ENCODE results near the gene PTOV1.

Gene PTOV1

DNA sequence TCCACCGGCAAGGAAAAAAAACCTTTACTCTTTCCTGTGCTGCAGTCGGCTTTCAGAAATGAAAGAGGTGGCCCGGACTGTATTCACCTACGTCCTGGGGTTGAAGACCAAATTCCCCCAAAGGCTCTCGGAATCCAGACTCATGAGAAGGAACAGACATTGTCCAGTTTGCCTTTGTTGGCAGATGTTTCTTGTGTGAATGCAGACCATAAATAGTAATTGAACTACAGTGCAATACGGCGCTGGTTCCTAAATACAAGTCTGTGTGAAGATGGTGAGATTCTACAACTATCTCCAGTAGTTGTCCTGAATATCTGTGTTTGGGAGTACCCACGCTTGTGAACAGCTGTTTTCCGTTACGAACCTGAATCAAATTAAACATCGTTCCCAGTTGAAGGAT, 11.2 kb upstream of the PTOV1 start:
- TF ChIP-seq RAD21 (IDR thresholded peaks at IDR 0.05; ENCODE audit: low read depth) (no peak), FOXM1 (IDR thresholded peaks at IDR 0.05; ENCODE audit: borderline replicate concordance, low read depth) (no peak), CREB1 (IDR thresholded peaks at IDR 0.05; ENCODE audit: low read depth) (no peak), EGR1 (IDR thresholded peaks at IDR 0.05) (no peak), YY1 (IDR thresholded peaks at IDR 0.05; ENCODE audit: low read depth) (no peak), ZBTB7A (IDR thresholded peaks at IDR 0.05; ENCODE audit: low read depth) (no peak), CEBPB (IDR thresholded peaks at IDR 0.05) (no peak), NFIC (IDR thresholded peaks at IDR 0.05) (no peak), TEAD4 (IDR thresholded peaks at IDR 0.05) (no peak)
- TF ChIP-seq, protein P1, sequence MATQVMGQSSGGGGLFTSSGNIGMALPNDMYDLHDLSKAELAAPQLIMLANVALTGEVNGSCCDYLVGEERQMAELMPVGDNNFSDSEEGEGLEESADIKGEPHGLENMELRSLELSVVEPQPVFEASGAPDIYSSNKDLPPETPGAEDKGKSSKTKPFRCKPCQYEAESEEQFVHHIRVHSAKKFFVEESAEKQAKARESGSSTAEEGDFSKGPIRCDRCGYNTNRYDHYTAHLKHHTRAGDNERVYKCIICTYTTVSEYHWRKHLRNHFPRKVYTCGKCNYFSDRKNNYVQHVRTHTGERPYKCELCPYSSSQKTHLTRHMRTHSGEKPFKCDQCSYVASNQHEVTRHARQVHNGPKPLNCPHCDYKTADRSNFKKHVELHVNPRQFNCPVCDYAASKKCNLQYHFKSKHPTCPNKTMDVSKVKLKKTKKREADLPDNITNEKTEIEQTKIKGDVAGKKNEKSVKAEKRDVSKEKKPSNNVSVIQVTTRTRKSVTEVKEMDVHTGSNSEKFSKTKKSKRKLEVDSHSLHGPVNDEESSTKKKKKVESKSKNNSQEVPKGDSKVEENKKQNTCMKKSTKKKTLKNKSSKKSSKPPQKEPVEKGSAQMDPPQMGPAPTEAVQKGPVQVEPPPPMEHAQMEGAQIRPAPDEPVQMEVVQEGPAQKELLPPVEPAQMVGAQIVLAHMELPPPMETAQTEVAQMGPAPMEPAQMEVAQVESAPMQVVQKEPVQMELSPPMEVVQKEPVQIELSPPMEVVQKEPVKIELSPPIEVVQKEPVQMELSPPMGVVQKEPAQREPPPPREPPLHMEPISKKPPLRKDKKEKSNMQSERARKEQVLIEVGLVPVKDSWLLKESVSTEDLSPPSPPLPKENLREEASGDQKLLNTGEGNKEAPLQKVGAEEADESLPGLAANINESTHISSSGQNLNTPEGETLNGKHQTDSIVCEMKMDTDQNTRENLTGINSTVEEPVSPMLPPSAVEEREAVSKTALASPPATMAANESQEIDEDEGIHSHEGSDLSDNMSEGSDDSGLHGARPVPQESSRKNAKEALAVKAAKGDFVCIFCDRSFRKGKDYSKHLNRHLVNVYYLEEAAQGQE (IDR thresholded peaks at IDR 0.05; ENCODE audit: low read depth): no peak
- TF ChIP-seq, protein P2, sequence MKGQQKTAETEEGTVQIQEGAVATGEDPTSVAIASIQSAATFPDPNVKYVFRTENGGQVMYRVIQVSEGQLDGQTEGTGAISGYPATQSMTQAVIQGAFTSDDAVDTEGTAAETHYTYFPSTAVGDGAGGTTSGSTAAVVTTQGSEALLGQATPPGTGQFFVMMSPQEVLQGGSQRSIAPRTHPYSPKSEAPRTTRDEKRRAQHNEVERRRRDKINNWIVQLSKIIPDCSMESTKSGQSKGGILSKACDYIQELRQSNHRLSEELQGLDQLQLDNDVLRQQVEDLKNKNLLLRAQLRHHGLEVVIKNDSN (IDR thresholded peaks at IDR 0.05): no peak

DNA sequence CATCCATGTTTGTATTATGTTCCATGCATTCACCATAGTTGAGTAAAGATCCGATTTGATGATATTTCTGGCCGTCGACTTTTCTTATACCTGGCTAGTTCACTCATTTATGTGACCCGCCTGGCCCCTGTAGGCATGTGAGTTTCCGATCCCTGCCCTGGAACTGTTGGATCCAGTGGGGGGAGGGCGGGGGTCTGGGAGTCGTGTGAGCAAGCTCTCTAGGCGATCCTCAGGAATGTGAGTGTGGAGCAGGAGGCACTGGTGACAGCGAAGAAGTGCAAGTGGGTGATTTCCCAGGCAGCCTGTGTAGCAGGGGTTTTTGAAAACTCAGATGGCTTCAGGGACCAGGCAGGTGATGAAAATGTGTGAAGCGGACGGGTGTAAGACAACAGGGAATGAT, 10.6 kb upstream of the PTOV1 start:
- TF ChIP-seq, protein P1 (IDR thresholded peaks at IDR 0.05; ENCODE audit: low read depth): no peak
- TF ChIP-seq, protein P2 (IDR thresholded peaks at IDR 0.05): no peak
- TF ChIP-seq CEBPB (IDR thresholded peaks at IDR 0.05): no peak

DNA sequence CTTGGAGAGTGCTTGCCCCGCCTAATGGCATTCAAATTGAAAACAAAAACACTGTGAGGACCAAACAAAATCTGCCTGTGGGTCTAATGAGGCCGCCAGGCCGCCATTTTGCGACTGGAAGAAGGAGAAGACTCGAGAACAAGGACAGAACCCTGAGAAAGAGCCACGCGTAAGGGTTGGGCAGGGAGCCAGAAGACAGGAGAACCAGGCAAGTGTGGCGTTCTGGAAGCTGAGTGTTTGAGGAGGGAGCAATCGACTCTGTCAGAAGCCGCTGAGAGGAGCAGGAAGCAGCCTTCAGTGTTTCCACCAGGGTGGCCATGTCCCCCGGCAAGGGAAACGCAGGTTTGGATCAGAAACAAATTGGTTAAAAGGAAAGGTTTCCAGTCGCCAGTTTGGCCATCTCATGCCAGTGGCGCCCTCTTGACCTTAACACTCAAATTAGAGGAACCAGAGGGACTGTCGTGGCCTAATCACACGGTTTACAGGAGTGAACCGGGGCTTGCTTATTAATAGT, 10.2 kb upstream of the PTOV1 start:
- TF ChIP-seq ZBTB7A (IDR thresholded peaks at IDR 0.05; ENCODE audit: low read depth): no peak

DNA sequence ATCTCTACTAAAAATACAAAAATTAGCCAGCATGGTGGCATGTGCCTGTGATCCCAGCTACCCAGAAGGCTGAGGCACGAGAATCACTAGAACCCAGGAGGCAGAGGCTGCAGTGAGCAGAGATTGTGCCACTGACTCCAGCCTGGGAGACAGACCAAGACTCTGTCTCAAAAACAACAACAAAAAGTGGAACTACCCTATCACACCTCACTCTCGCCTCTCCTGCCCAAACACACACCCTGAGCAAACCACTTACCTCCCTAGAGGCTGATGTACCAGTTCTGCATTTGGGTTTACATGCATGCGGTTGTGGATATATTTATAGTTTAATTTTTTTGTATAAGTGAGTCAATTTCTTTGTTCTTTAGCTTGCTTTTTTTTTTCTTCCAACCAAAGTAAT, 7.7 kb upstream of the PTOV1 start:
- no peak for TF ChIP-seq CEBPB (IDR thresholded peaks at IDR 0.05)

DNA sequence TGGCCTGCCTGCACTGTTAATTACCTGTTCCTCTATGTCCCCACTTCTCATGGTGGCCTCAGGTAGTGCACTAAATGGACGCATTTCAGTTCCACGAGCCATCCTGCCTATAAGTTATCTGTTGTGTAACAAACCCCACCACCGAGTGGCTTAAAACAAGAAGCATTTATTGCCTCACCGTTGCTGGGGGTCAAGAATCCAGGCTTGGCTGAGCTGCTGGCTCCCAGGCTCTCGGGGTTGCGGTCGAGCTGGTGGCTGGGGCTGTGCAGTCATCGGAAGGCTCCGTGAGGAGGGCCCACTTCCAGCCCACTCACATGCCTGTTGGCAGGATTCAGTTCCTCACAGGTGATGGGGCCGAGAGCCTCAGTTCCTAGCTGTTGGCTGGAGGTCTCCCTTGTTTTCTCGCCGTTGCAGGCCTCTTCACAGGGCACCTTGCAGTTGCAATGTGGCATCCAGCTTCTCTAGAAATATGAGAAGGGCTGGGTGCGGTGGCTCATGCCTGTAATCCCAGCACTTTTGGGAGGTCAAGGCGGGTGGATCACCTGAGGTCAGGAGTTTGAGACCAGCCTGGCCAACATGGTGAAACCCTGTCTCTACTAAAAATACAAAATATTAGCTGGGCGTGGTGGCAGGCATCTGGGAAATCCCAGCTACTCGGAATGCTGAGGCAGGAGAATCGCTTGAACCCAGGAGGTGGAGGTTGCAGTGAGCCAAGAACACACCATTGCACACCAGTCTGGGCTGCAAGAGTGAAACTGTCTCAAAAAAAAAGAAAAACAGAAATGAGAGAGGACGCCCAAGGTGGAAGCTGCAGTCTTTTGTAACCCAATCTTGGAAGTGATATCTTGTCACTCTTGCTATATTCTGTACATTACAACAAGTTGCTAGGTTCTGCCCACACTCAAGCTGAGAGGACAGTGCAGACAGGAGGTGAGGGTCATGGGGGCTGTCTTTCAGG, 6.5 kb upstream of the PTOV1 start:
- TF ChIP-seq, protein P3, sequence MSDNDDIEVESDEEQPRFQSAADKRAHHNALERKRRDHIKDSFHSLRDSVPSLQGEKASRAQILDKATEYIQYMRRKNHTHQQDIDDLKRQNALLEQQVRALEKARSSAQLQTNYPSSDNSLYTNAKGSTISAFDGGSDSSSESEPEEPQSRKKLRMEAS (IDR thresholded peaks at IDR 0.05): no peak
- no peak for TF ChIP-seq ZBTB7A (IDR thresholded peaks at IDR 0.05; ENCODE audit: low read depth)
- no peak for TF ChIP-seq TAF1 (IDR thresholded peaks at IDR 0.05; ENCODE audit: low read depth)
- no peak for TF ChIP-seq EGR1 (IDR thresholded peaks at IDR 0.05)
- no peak for TF ChIP-seq RAD21 (IDR thresholded peaks at IDR 0.05; ENCODE audit: low read depth)
- no peak for TF ChIP-seq CEBPB (IDR thresholded peaks at IDR 0.05)
- TF ChIP-seq, protein P2 (IDR thresholded peaks at IDR 0.05): no peak

DNA sequence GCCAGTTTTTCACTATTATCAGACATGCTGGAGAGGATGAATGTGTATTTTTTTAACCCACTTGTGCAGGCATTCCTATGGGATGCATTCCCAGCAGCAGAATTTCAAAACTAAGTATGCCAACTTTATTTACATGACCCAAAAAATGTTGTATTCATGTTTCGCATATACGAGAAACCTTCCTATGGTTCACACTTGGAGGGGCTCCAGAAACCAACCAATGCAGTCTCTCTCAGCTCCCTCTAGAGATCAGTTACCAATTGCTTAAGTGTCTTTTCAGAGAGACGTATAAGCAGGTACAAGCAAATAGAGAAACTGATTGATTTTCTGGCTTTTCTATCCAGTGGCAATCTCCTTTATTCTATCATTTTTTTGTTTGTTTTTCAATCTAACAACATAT, 5.5 kb upstream of the PTOV1 start:
- TF ChIP-seq TCF12 (IDR thresholded peaks at IDR 0.05; ENCODE audit: low read depth): no peak
- TF ChIP-seq, protein P2 (IDR thresholded peaks at IDR 0.05): no peak

DNA sequence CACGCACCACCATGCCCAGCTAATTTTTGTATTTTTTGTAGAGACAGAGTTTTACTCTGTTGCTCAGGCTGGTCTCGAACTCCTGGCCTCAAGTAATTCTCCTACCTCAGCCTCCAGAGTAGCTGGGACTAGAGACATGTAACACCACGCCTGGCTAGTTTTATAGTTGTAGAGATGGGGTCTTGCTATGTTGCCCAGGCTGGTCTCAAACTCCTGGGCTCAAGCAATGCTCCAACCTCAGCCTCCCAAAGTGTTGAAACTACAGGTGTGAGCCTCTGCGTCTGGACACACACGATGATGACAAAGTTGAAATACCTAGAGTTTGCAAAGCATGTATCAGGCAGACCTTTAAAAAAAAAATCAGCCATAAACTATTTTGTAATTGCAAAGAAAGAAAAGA, 4.6 kb upstream of the PTOV1 start:
- no peak for TF ChIP-seq YY1 (IDR thresholded peaks at IDR 0.05; ENCODE audit: low read depth)
